Astrocyte (in vitro differentiated cells and primary cell): Measurements from ENCODE around the gene LARGE1. TPM values are rescaled to one million over a fixed set of nuclear protein-coding genes. Genes with fewer than 3 reads are reported as not detected.

ENCODE experiments used
- DNase-seq: peaks from one replicate; pipeline ENCODE4 v3.0.0-alpha.2; 2010; ENCODE audit warnings: low read depth
- FAIRE-seq: peaks from 2 replicates; lab custom pipeline; 2011; peaks lifted over from hg19 to GRCh38; lab: Jason Lieb, UNC
- H2AFZ ChIP-seq: 2 replicates; pipeline ENCODE4 v1.6.0; 2012; ENCODE audit warnings: low read depth, low read length, inconsistent platforms
- H3K27ac ChIP-seq: 2 replicates; pipeline ENCODE4 v1.5.1; 2011; ENCODE audit warnings: low read depth, low read length, inconsistent platforms
- H3K27me3 ChIP-seq: 2 replicates; pipeline ENCODE4 v1.6.0; 2011; ENCODE audit warnings: low read length, inconsistent platforms; ENCODE audit not compliant: insufficient read depth
- H3K36me3 ChIP-seq: 2 replicates; pipeline ENCODE4 v1.5.1; 2011; ENCODE audit warnings: low read length, inconsistent platforms; ENCODE audit not compliant: insufficient read depth
- H3K4me1 ChIP-seq: 2 replicates; pipeline ENCODE4 v1.5.1; 2011; ENCODE audit warnings: low read length, inconsistent platforms; ENCODE audit not compliant: insufficient read depth
- H3K4me2 ChIP-seq: 2 replicates; pipeline ENCODE4 v1.6.0; 2012; ENCODE audit warnings: low read length, inconsistent platforms
- H3K4me3 ChIP-seq: 2 replicates; pipeline ENCODE4 v1.5.1; 2011; ENCODE audit warnings: low read depth, mild to moderate bottlenecking, low read length, inconsistent platforms; ENCODE audit not compliant: insufficient read depth
- H3K79me2 ChIP-seq: 2 replicates; pipeline ENCODE4 v1.6.0; 2012; ENCODE audit warnings: mild to moderate bottlenecking, low read length, inconsistent platforms; ENCODE audit not compliant: insufficient read depth
- H3K9ac ChIP-seq: 2 replicates; pipeline ENCODE4 v1.6.0; 2012; ENCODE audit warnings: mild to moderate bottlenecking, low read length, inconsistent platforms
- H3K9me3 ChIP-seq: 2 replicates; pipeline ENCODE4 v1.5.1; 2012; ENCODE audit warnings: low read depth, mild to moderate bottlenecking, low read length, inconsistent platforms; ENCODE audit not compliant: insufficient read depth
- H4K20me1 ChIP-seq: 2 replicates; pipeline ENCODE4 v1.6.0; 2012; ENCODE audit warnings: low read length, inconsistent platforms; ENCODE audit not compliant: insufficient read depth
- H3K27ac Mint-ChIP-seq: one replicate; pipeline ENCODE4 v1.8.0; 2021; ENCODE audit warnings: mild to moderate bottlenecking, mixed read lengths; ENCODE audit not compliant: unreplicated experiment
- H3K27me3 Mint-ChIP-seq: one replicate; pipeline ENCODE4 v1.8.0; 2021; ENCODE audit warnings: low read depth, mixed read lengths; ENCODE audit not compliant: unreplicated experiment
- H3K36me3 Mint-ChIP-seq: one replicate; pipeline ENCODE4 v1.8.0; 2021; ENCODE audit warnings: low read depth, mixed read lengths; ENCODE audit not compliant: unreplicated experiment
- H3K4me1 Mint-ChIP-seq: one replicate; pipeline ENCODE4 v1.8.0; 2021; ENCODE audit warnings: low read depth, mixed read lengths; ENCODE audit not compliant: unreplicated experiment
- H3K4me3 Mint-ChIP-seq: one replicate; pipeline ENCODE4 v1.8.0; 2021; ENCODE audit warnings: mild to moderate bottlenecking, moderate library complexity, mixed read lengths; ENCODE audit not compliant: unreplicated experiment
- H3K9me3 Mint-ChIP-seq: one replicate; pipeline ENCODE4 v1.8.0; 2021; ENCODE audit warnings: mild to moderate bottlenecking, mixed read lengths; ENCODE audit not compliant: unreplicated experiment
- CTCF ChIP-seq: IDR thresholded peaks from 2 replicates; pipeline ENCODE4 v1.5.1; 2011; ENCODE audit warnings: low read depth, mild to moderate bottlenecking, inconsistent platforms, low read length, moderate library complexity; ENCODE audit not compliant: insufficient read depth
- EZH2 ChIP-seq: IDR thresholded peaks from 2 replicates; pipeline ENCODE4 v1.6.1; 2012; ENCODE audit warnings: mild to moderate bottlenecking, low read length, inconsistent platforms; ENCODE audit not compliant: insufficient read depth
- total RNA-seq: library from RNA; stranded (reverse); gene quantifications from 2 replicates; pipeline ENCODE4 v1.2.1, GENCODE V29; 2021

The LARGE1 gene
- total RNA-seq, 1 donor from 2014 or later, result 92.6 TPM

GRCh38 chr22:33887173-33887572 is 33.1 kb downstream of the LARGE1 start:
- H3K27ac Mint-ChIP-seq, result no peak overlapping the region

GRCh38 chr22:33886696-33887095 is 33.6 kb downstream of the LARGE1 start:
- FAIRE-seq, result no peak
- H3K79me2 ChIP-seq, result peaks cover 8% of the 10 kb centered on the region
- no peak overlapping the region for H3K27ac Mint-ChIP-seq

More at GRCh38 chr22:33887173-33887572, 33.1 kb downstream of the LARGE1 start:
- TF ChIP-seq CTCF (no peak), EZH2 (no peak)
- no peak for DNase-seq
- Mint-ChIP-seq H3K4me3 (no peak overlapping the region), H3K9me3 (no peaks in the 10 kb centered on the region), H3K27me3 (no peaks in the 10 kb centered on the region), H3K36me3 (no peaks in the 10 kb centered on the region), H3K4me1 (peaks cover 20% of the 10 kb centered on the region)
- Histone ChIP-seq H3K4me2 (no peak overlapping the region), H3K4me3 (no peak overlapping the region), H3K27me3 (no peaks in the 10 kb centered on the region), H3K36me3 (no peaks in the 10 kb centered on the region), H3K9ac (no peak overlapping the region), H2AFZ (no peak overlapping the region), H3K4me1 (no peaks in the 10 kb centered on the region), H3K27ac (no peak overlapping the region), H3K9me3 (no peaks in the 10 kb centered on the region), H3K79me2 (peaks cover 8% of the 10 kb centered on the region), H4K20me1 (peaks cover 51% of the 10 kb centered on the region)
- FAIRE-seq, result no peak

More at GRCh38 chr22:33886696-33887095, 33.6 kb downstream of the LARGE1 start:
- Histone ChIP-seq H3K9ac (no peak overlapping the region), H3K27me3 (no peaks in the 10 kb centered on the region), H4K20me1 (peaks cover 47% of the 10 kb centered on the region), H3K36me3 (no peaks in the 10 kb centered on the region), H3K4me3 (no peak overlapping the region), H3K4me1 (no peaks in the 10 kb centered on the region), H3K9me3 (no peaks in the 10 kb centered on the region), H3K4me2 (no peak overlapping the region), H2AFZ (no peak overlapping the region), H3K27ac (no peak overlapping the region)
- no peak for DNase-seq
- Mint-ChIP-seq H3K4me3 (no peak overlapping the region), H3K36me3 (no peaks in the 10 kb centered on the region), H3K27me3 (no peaks in the 10 kb centered on the region), H3K9me3 (no peaks in the 10 kb centered on the region), H3K4me1 (peaks cover 20% of the 10 kb centered on the region)
- no peak for TF ChIP-seq CTCF
- TF ChIP-seq EZH2, result no peak
